GM21529 (cell line): ENCODE results near the gene RAPGEF2.

ENCODE experiments used
- ATAC-seq: cut with Tn5 transposase; IDR thresholded peaks from one replicate; pipeline ENCODE4 v1.9.1; 2021; ENCODE audit not compliant: unreplicated experiment

RAPGEF2 gene

GRCh38 chr4:159395693-159396092 is 292.8 kb downstream of the RAPGEF2 start:
- no peak for ATAC-seq

- no peak for ATAC-seq
These were observed 293.3 kb downstream of the RAPGEF2 start for GRCh38 chr4:159396151-159396550.

- no peak for ATAC-seq
These were observed 295.4 kb downstream of the RAPGEF2 start for GRCh38 chr4:159398236-159398638.

GRCh38 chr4:159400558-159401225 is 297.8 kb downstream of the RAPGEF2 start:
- no peak for ATAC-seq

- ATAC-seq: no peak
These were observed 298.4 kb downstream of the RAPGEF2 start for GRCh38 chr4:159401226-159401712.

GRCh38 chr4:159401791-159402380 is 299.0 kb downstream of the RAPGEF2 start:
- ATAC-seq: no peak
